Activated T-cell treated with anti-CD3 and anti-CD28 coated beads, Interleukin-2, amount 50 U/mL, for 4 hours (primary cell): ENCODE results near the gene SENP7. TPM values are rescaled to one million over a fixed set of nuclear protein-coding genes. Genes with fewer than 3 reads are reported as not detected.
A peak's percentile ranks its signal among the peaks of the same experiment; 100 is the strongest.

ENCODE experiments used
- ATAC-seq, 2 donors: fragments of 200-7000 bp; cut with Tn5 transposase; one replicate each; pipeline ENCODE4 v1.10.0; 2021
- DNase-seq: peaks from one replicate; pipeline ENCODE4 v3.0.0-alpha.2; 2020
- H3K27me3 Mint-ChIP-seq: one replicate; pipeline ENCODE4 v1.8.0; 2021; ENCODE audit warnings: low read depth, mixed read lengths
- H3K36me3 Mint-ChIP-seq: one replicate; pipeline ENCODE4 v1.8.0; 2022; ENCODE audit warnings: mixed read lengths; ENCODE audit not compliant: insufficient read depth
- H3K4me1 Mint-ChIP-seq: one replicate; pipeline ENCODE4 v1.8.0; 2021; ENCODE audit warnings: low read depth, mixed read lengths
- H3K4me3 Mint-ChIP-seq: one replicate; pipeline ENCODE4 v1.8.0; 2021; ENCODE audit warnings: mild to moderate bottlenecking, moderate library complexity, mixed read lengths
- H3K9me3 Mint-ChIP-seq: one replicate; pipeline ENCODE4 v1.8.0; 2021; ENCODE audit warnings: mixed read lengths
- total RNA-seq, 3 donors: library from RNA; stranded (reverse); gene quantifications; one replicate each; pipeline ENCODE4 v1.2.1, GENCODE V29; 2021

SENP7 gene
- total RNA-seq, 3 donors from 2014 or later, result 3.0 to 4.6 (median 4.0) TPM

DNA sequence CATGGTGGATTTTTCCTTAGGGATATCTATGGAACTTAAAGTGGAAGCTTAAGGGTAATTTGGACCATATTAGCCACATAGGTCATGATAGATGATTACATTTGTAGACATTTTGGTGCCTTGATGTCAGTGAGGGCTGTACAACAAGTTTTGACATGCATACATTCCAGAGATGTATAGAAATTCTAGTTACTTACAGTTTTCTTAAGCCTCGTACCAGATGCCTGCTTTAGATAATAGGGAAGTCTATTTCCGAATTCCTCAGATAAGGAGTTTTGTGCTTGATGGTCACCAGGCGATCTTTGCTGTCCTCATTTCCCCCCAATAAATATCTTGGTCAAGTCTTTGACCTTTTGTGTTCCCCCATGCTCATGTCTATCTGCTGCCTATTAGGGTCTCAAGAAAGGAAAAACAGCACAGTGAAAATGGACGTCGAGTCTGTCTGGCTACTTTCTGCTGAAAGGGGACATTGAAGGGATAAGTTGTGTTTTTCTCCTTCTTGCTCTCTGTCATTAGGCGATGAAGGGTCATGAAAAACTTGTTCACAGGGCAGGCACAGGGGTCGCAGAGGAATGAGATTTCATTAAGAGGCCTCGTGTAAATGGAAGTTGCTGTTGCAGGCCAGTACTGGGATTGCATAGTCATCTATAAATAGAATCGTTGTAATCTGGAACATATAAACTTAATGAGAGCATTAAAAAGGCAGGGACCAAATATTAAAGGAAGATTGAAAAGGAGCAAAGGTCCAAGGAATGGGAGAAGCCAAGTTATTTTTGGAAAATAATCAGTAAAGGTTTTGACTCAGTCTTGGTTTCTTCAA lies 20.0 kb upstream of the SENP7 start:
- no peak for DNase-seq
- no peaks in the 10 kb centered on the region for H3K27me3 Mint-ChIP-seq
- H3K9me3 Mint-ChIP-seq, result peaks cover 7% of the 10 kb centered on the region
- peaks cover 37% of the 10 kb centered on the region for H3K4me1 Mint-ChIP-seq
- H3K36me3 Mint-ChIP-seq, result no peaks in the 10 kb centered on the region
- ATAC-seq, result no peak
- no peak overlapping the region for H3K4me3 Mint-ChIP-seq

DNA sequence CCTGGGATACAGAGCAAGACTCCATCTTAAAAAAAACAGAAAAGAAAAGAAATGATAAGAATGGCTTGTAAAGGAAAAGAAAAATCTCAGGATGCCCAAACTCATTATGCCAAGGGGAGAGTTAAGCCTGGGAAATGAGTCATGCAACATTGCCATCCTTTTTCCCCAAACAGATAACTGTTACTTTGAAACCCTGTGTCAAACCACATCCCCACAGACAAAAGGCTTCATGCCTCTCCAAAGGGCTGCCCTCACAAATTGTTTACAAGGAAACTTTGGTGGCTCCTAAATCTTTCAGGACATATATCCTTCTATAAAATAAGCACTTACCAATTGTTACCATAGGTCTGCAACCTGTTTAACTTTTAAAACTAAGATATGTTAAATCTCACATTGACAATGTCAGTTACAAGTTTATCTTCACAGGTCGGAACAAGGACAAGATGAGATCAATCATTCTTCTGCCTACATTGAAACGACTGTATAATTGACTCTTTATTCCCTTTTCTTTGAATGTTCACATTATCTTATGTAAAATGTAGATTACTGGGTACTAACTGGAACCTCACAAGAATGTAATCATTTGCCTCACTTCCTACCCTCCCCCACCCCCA lies 18.6 kb upstream of the SENP7 start:
- Mint-ChIP-seq H3K4me3 (peak overlapping the region; percentile 9), H3K36me3 (no peaks in the 10 kb centered on the region), H3K4me1 (peaks cover 37% of the 10 kb centered on the region), H3K27me3 (no peaks in the 10 kb centered on the region), H3K9me3 (peaks cover 7% of the 10 kb centered on the region)
- peak; percentile 51 to 63 for ATAC-seq
- no peak for DNase-seq

DNA sequence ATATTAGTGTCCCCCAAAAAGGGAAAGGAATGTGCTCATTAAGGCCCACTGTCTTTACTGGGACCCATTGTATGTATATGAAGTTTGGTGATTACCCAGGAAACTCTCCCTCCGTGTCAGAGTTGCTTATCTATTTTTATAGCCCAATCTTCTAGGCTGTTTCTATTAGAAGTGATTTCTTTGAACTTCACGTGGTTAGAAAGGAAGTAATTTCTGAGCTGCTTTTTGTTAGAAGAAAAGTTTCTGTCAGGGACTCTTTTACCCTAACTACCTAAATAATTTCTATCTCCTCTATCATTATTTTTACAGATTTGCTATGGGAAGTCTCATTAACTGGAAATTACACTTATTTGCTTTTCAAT lies 17.7 kb upstream of the SENP7 start:
- DNase-seq, result no peak
- peak in 1 of 2 donors; percentile 18 for ATAC-seq
- Mint-ChIP-seq H3K4me1 (peaks cover 37% of the 10 kb centered on the region), H3K36me3 (no peaks in the 10 kb centered on the region), H3K9me3 (peaks cover 7% of the 10 kb centered on the region), H3K27me3 (no peaks in the 10 kb centered on the region), H3K4me3 (no peak overlapping the region)

DNA sequence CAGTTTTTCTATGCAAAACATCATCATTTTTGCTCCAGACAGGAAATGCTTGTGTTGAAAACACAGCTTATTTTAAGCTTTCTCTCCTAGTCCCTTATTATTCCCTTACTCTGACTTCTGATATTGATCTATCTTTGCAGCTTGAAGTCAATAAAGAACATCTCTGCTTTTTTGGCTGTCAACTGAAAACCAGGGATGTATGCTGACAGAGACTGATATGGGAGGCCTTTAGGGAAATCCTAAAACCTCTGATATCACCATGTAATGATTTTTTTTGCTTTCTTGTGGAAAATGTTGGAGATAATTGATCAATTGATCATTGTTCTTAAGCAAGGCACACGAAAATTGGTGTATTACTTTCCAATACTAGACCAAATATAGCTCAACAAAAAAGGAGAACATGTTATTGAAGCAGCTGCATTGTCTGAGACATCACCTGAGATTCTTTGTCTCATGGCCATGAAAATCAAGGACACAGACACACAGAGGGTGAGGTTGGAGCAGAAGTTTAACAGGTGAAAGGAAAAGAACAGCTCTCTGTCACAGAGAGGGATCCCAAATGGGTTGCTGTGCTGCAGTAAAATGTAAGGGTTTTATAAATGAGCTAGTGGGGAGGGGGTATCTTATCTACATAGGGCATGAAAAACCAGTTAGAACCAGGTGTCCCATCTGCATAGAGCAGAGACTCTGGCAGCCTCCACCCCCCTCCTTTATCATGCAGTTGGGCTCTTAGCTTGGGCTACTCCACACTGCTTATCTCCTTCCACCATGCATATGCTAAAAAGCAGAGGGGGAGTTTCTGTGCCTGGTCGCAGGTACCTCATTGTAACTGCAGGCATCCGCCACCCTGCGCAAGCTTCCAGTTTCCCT lies 17.0 kb upstream of the SENP7 start:
- no peak overlapping the region for H3K4me3 Mint-ChIP-seq
- H3K36me3 Mint-ChIP-seq, result no peaks in the 10 kb centered on the region
- H3K4me1 Mint-ChIP-seq, result peaks cover 37% of the 10 kb centered on the region
- H3K9me3 Mint-ChIP-seq, result peaks cover 9% of the 10 kb centered on the region
- no peaks in the 10 kb centered on the region for H3K27me3 Mint-ChIP-seq
- peak in 1 of 2 donors; percentile 23 for ATAC-seq
- DNase-seq, result no peak

DNA sequence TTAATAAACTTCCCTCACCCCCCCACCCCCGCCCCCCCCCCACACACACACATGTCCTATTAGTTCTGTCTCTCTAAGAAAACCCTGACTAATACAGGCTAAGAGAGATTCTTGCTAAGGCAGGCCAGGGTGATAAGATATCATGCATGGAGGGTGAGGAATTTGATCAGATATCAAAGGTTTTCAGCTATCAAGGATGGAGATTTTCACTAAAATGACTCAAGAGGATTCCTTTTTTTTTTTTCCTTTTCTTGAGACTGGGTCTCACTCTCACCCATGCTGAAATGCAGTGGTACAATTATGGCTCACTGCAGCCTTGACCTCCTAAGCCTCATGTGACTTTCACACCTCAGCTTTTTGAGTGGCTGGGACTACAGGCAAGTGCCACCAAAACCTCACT lies 14.9 kb upstream of the SENP7 start:
- H3K4me3 Mint-ChIP-seq, result no peak overlapping the region
- H3K9me3 Mint-ChIP-seq, result peaks cover 13% of the 10 kb centered on the region
- peaks cover 37% of the 10 kb centered on the region for H3K4me1 Mint-ChIP-seq
- no peak for DNase-seq
- no peaks in the 10 kb centered on the region for H3K27me3 Mint-ChIP-seq
- H3K36me3 Mint-ChIP-seq, result peaks cover 2% of the 10 kb centered on the region
- no peak for ATAC-seq

DNA sequence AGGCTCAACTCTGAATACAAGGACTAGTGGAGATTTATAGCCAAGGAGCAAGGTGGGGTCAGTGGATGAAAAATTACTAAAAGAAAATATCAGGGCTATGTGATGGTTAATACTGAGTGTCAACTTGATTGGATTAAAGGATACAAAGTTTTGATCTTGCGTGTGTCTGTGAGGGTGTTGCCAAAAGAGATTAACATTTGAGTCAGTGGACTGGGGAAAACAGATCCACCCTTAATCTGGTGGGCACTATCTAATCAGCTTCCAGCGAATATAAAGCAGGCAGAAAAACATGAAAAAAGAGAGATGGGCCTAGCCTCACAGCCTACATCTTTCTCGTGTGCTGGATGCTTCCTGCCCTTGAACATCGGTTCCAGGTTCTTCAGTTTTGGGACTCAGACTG lies 14.4 kb upstream of the SENP7 start:
- Mint-ChIP-seq H3K4me3 (no peak overlapping the region), H3K4me1 (peaks cover 38% of the 10 kb centered on the region), H3K27me3 (no peaks in the 10 kb centered on the region), H3K36me3 (peaks cover 2% of the 10 kb centered on the region), H3K9me3 (peaks cover 13% of the 10 kb centered on the region)
- DNase-seq (no peak), ATAC-seq (no peak)

DNA sequence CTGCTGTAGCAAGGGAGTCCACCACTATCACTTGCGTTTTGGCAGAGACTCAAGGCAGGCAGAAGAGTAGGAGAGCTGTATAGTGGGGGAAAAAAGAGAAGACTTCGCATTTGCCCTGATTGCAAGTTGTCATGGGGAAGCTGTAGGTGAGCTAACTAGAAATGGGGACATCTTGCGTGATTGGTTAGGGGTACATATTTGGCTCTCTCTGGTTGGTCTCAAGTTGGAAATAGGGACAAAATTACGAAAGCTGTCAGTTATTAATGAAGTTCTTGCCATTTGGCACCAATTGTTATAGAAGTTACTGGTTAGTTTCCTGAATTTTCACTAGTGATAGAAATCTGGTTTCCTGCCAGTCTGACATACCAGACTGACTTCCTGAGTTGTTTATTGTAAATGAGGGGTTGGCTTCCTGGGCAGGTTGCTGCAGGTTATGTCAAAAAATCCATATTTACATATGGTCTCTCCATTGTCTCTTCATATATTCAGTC lies 8.2 kb upstream of the SENP7 start:
- Mint-ChIP-seq H3K9me3 (peaks cover 6% of the 10 kb centered on the region), H3K4me1 (peaks cover 48% of the 10 kb centered on the region), H3K27me3 (no peaks in the 10 kb centered on the region), H3K36me3 (peaks cover 2% of the 10 kb centered on the region), H3K4me3 (peak overlapping the region; percentile 31)
- DNase-seq (no peak), ATAC-seq (no peak)

DNA sequence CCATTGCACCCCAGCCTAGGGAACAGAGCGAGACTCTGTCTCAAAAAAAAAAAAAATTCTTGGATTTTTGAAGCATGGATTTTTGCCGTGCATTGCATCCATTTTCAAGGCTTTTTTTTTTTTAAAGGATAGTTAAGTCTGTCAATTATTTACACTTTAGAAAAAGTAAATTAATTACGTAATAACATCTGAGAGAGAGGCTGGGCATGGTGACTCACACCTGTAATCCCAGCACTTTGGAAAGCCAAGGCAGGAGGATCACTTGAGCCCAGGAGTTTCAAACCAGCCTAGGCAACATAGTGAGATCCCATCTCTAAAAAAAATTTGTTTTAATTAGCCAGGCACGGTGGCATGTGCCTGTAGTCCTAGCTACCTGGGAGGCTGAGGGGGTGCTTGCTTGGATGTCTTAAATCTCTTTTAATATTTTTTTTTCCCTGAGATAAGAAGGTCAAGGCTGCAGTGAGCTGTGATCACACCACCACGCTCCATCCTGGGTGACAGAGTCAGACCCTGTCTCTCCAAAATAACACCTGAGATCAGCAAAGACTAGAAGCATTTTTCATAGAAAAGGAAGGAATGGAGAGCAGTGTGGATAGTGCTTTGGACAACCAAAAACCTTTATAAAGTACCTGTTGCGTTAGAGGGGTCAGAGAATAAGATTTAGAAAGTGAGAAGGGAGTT lies 6.8 kb upstream of the SENP7 start:
- peaks cover under 1% of the 10 kb centered on the region for H3K36me3 Mint-ChIP-seq
- H3K9me3 Mint-ChIP-seq, result peaks cover 1% of the 10 kb centered on the region
- peaks cover 48% of the 10 kb centered on the region for H3K4me1 Mint-ChIP-seq
- ATAC-seq, result no peak
- DNase-seq, result no peak
- H3K27me3 Mint-ChIP-seq, result no peaks in the 10 kb centered on the region
- H3K4me3 Mint-ChIP-seq, result no peak overlapping the region

DNA sequence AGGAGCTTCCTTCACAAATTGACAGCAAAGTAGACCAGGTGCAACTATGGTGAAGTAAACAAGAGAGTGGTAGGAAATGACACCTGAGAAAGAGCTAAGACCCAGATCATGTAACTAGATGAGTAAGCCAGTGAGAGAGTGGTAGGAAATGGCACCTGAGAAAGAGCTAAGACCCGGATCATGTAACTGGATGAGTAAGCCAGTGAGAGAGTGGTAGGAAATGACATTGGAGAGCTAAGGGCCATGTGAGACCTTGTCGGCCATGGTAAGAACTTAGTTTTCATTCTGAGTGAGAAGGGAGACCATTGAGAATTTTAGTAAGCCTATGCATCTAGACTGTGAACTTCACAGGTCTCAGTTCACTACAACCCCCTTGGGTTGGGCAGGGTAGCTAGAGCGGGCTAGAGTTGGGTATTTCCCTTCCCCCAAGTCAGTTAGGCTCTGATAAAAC lies 5.4 kb upstream of the SENP7 start:
- ATAC-seq (peak; percentile 98), DNase-seq (peak; percentile 8)
- Mint-ChIP-seq H3K9me3 (no peaks in the 10 kb centered on the region), H3K27me3 (no peaks in the 10 kb centered on the region), H3K4me1 (peaks cover 53% of the 10 kb centered on the region), H3K36me3 (no peaks in the 10 kb centered on the region), H3K4me3 (peak overlapping the region; percentile 67)

DNA sequence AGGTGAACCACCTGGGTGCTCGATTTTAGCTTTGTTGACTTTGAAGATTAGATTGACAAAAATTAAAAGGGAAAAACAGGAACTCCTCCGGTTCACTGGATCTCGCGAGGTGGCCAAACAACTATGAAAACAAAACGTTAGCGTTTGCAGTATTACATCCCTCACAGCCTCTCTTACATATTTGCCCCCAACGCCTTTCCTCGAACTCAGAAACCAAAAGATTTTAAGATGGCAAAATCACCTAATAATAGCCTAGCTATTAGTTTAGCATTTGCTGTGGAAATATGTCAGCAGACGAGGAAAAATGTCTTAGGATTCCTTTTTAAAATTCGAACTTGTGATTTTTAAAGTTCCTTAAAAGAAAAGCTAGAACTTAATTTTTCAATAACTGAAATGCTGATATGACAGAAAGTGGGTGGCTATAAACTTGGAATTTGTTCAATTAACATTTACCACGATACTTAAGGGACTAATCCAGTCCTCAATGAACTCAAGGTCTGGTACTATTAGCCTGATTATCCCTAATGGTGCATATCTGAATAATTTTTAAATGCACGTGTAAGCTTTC lies 491 bp upstream of the SENP7 start:
- Mint-ChIP-seq H3K9me3 (no peaks in the 10 kb centered on the region), H3K4me1 (peaks cover 48% of the 10 kb centered on the region), H3K4me3 (peak overlapping the region; percentile 100), H3K36me3 (peaks cover 10% of the 10 kb centered on the region), H3K27me3 (no peaks in the 10 kb centered on the region)
- DNase-seq, result no peak
- peak in 1 of 2 donors; percentile 4 for ATAC-seq

DNA sequence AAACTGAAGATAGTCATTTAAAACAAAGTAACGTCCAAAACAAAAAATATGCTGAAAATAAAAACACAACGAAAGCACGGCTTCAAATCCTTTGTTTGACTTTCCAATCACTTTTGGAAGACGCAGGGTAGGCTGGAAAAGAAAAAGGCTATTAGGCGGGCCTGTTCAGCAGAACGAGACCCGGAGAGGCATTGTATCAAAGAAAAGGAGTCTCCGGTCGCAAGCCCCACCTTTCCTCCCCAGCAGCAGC lies 691 bp downstream of the SENP7 start:
- Mint-ChIP-seq H3K27me3 (no peaks in the 10 kb centered on the region), H3K36me3 (peaks cover 11% of the 10 kb centered on the region), H3K4me1 (peaks cover 48% of the 10 kb centered on the region), H3K4me3 (peak overlapping the region; percentile 100), H3K9me3 (no peaks in the 10 kb centered on the region)
- ATAC-seq (peak in 1 of 2 donors; percentile 64), DNase-seq (peak; percentile 10)

DNA sequence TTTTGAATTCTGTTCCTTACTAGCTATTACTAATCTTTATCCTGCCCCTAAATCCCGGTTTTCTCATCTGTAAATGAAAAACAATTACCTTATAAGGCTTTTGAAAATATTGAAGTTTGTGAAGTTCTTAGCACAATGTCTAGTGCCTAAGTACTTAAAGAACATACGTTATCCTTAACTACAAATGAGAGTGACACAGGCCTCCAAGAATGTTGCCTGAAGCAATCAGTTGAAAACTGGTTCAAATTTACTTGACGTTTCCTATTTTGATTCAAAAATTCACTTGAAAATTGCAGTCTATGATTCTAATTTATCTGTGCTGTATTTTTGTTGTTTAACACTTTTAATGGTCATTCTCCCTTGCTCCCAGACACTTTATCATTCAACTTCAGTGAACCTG lies 3.2 kb downstream of the SENP7 start:
- peaks cover 61% of the 10 kb centered on the region for H3K4me1 Mint-ChIP-seq
- ATAC-seq, result no peak
- no peaks in the 10 kb centered on the region for H3K27me3 Mint-ChIP-seq
- DNase-seq, result no peak
- no peak overlapping the region for H3K4me3 Mint-ChIP-seq
- peaks cover 11% of the 10 kb centered on the region for H3K36me3 Mint-ChIP-seq
- H3K9me3 Mint-ChIP-seq, result no peaks in the 10 kb centered on the region

DNA sequence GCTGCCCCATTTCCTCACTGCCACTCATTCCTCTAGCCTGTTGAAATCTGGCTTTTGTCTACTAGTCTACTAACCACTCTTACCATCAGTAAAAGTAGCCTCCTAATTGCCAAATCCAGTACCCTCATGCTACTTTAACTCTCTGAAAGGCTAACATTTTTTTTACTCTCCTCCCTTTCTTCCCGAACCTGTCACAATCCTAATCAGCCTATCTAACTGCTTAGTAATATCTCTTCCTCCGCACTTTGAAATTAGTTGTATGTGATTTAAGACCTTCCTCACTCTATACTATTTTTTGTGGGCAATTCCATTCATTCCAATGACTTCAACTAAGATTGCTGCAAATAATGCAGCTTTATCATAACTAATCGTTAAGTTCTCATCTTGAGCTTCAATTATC lies 3.7 kb downstream of the SENP7 start:
- Mint-ChIP-seq H3K36me3 (peaks cover 11% of the 10 kb centered on the region), H3K27me3 (no peaks in the 10 kb centered on the region), H3K4me3 (no peak overlapping the region), H3K9me3 (no peaks in the 10 kb centered on the region), H3K4me1 (peaks cover 64% of the 10 kb centered on the region)
- no peak for ATAC-seq
- no peak for DNase-seq

DNA sequence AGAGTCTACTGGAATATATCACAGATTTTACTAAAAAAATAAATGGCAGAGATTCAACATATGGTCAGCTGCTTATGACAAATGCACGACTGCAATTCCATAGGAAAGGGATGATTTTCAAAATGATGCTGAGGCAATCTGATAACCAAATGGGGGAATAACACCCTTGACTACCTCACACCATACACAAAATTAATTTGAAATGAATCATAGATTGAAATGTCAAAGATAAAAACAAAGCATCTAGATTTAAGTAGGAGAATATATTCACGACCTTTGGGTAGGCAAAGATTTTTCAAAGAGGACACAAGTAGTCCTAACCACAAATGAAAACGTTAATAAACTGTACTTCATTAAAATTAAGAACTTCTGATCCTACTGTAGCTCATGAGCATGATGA lies 11.2 kb downstream of the SENP7 start:
- H3K4me1 Mint-ChIP-seq, result peaks cover 38% of the 10 kb centered on the region
- H3K4me3 Mint-ChIP-seq, result no peak overlapping the region
- DNase-seq (no peak), ATAC-seq (peak in 1 of 2 donors; percentile 62)
- H3K9me3 Mint-ChIP-seq, result no peaks in the 10 kb centered on the region
- peaks cover 27% of the 10 kb centered on the region for H3K36me3 Mint-ChIP-seq
- H3K27me3 Mint-ChIP-seq, result no peaks in the 10 kb centered on the region
